Testis (tissue), 3 donors: ENCODE results near the gene AIRE. TPM values are rescaled to one million over a fixed set of nuclear protein-coding genes. Genes with fewer than 3 reads are reported as not detected.
A peak's percentile ranks its signal among the peaks of the same experiment; 100 is the strongest.

Experiments
- DNase-seq: peaks from one replicate; pipeline ENCODE4 v3.0.0-alpha.2; 2019
- H3K27ac ChIP-seq, 2 donors: fragments of 200-600 bp; sonication (generic); one replicate each; pipeline ENCODE4 v1.5.1; 2019
- H3K27me3 ChIP-seq: fragments of 200-600 bp; sonication (generic); one replicate; pipeline ENCODE4 v1.5.1; 2019
- H3K36me3 ChIP-seq: fragments of 200-600 bp; sonication (generic); one replicate; pipeline ENCODE4 v1.5.1; 2017; ENCODE audit warnings: low read depth; ENCODE audit errors: missing control alignments
- H3K4me1 ChIP-seq: fragments of 200-600 bp; sonication (generic); one replicate; pipeline ENCODE4 v1.5.1; 2019
- H3K4me3 ChIP-seq, 2 donors: fragments of 200-600 bp; sonication (generic); one replicate each; pipeline ENCODE4 v1.5.1; 2017 to 2019
- H3K9me3 ChIP-seq: fragments of 200-600 bp; sonication (generic); one replicate; pipeline ENCODE4 v1.5.1; 2017
- CTCF ChIP-seq, 3 experiments: fragments of 450-650 bp in 2 of 3; fragments of 200-600 bp in 1 of 3; sonication (generic) in 1 of 3; IDR thresholded peaks; one replicate each; pipeline ENCODE4 v1.5.1; 2016 to 2019; ENCODE audit warnings: antibody characterized with exemption in 3 of 3, mild to moderate bottlenecking in 2 of 3, moderate library complexity in 1 of 3
- POLR2A ChIP-seq: fragments of 450-650 bp; IDR thresholded peaks from one replicate; pipeline ENCODE4 v1.6.1; 2017; ENCODE audit warnings: antibody characterized with exemption, mild to moderate bottlenecking, moderate library complexity
- WGBS, 2 donors: methylation state at CpG; one replicate each; pipeline ENCODE4 v1.1.5; 2018; 5-methylcytosine and 5-hydroxymethylcytosine counted together
- intact Hi-C: fragments of 100-400 bp; cut with DNase I; formaldehyde crosslinking; loops from one replicate; pipeline ENCODE4 v1.15.1; 2023; ENCODE audit warnings: low total_unique reads
- polyA plus RNA-seq: library from polyadenylated mRNA; stranded (reverse); fragments of 350-450 nt; fragmentation: Illumina TruSeq; extraction: RNeasy Lipid Tissue Mini Kit (QIAGEN cat#74804); gene quantifications from one replicate; pipeline ENCODE4 v1.2.3, GENCODE V29; 2014; ENCODE audit warnings: low read depth, low replicate concordance; ENCODE audit not compliant: insufficient read depth
- total RNA-seq, 2 donors: library from RNA; depleted of rRNA; stranded (reverse); fragments of >200 nt; gene quantifications; one replicate each; pipeline ENCODE4 v1.2.3, GENCODE V29; 2016

The AIRE gene
- total and polyA plus RNA-seq, 3 donors from 2014 or later = 0.16 to 0.68 (median 0.55) TPM

GRCh38 chr21:44296916-44297315, 11.2 kb downstream of the AIRE start:
- Histone ChIP-seq H3K27me3 (no peaks in the 10 kb centered on the region), H3K4me3 (no peak overlapping the region), H3K27ac (no peak overlapping the region), H3K36me3 (no peaks in the 10 kb centered on the region), H3K4me1 (peaks cover 35% of the 10 kb centered on the region), H3K9me3 (no peaks in the 10 kb centered on the region)
- TF ChIP-seq CTCF (IDR thresholded peaks at IDR 0.05) = no peak
- TF ChIP-seq POLR2A = no peak
- DNase-seq = no peak
- intact Hi-C loops = no loop called here
- 79 to 82% methylated on average over 3 to 13 of the region's 13 CpGs for WGBS, 2 donors

GRCh38 chr21:44297525-44298290, 12.0 kb downstream of the AIRE start:
- no peak overlapping the region for H3K4me3 ChIP-seq
- no peaks in the 10 kb centered on the region for H3K36me3 ChIP-seq
- intact Hi-C loops = no loop called here
- no peaks in the 10 kb centered on the region for H3K9me3 ChIP-seq
- TF ChIP-seq CTCF (IDR thresholded peaks at IDR 0.05) = peak; percentile 67 to 88 (median 70)
- no peak for TF ChIP-seq POLR2A
- H3K4me1 ChIP-seq = peaks cover 37% of the 10 kb centered on the region
- H3K27ac ChIP-seq = no peak overlapping the region
- no peaks in the 10 kb centered on the region for H3K27me3 ChIP-seq
- WGBS, 2 donors = 48 to 49% methylated on average over 10 to 22 of the region's 22 CpGs
- peak; percentile 93 for DNase-seq

DNA sequence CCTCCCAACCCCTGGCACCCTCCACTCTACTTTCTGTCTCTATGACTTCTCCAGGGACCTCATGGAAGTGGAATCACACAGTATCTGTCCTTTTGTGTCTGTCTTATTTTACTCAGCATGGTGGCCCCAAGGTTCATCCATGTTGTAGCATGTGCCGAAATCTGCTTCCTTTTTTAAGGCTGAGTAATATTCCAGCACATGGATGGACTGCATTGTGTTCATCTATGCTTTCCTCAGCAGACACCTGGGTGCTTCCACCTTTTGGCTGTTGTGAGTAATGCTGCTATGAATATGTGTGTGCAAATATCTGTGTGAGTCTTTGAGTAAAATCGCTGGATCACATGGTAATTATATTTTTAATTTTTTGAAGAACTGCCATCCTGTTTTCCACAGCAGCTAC, 12.6 kb downstream of the AIRE start:
- TF ChIP-seq CTCF (IDR thresholded peaks at IDR 0.05) (peak in 1 of 3 experiments; percentile 23), POLR2A (no peak)
- no peak for DNase-seq
- WGBS, 2 donors = 84 to 87% methylated on average over 2 of the region's 2 CpGs
- peaks cover 42% of the 10 kb centered on the region for H3K4me1 ChIP-seq
- H3K27ac ChIP-seq = no peak overlapping the region
- no peaks in the 10 kb centered on the region for H3K27me3 ChIP-seq
- no peak overlapping the region for H3K4me3 ChIP-seq
- no peaks in the 10 kb centered on the region for H3K36me3 ChIP-seq
- intact Hi-C loops = no loop called here
- H3K9me3 ChIP-seq = no peaks in the 10 kb centered on the region

- DNase-seq = no peak
- intact Hi-C loops = no loop called here
- Histone ChIP-seq H3K4me1 (peaks cover 50% of the 10 kb centered on the region), H3K9me3 (no peaks in the 10 kb centered on the region), H3K27ac (peak overlapping the region; percentile 87 to 94), H3K4me3 (peak overlapping the region; percentile 77 to 78), H3K27me3 (no peaks in the 10 kb centered on the region), H3K36me3 (no peaks in the 10 kb centered on the region)
- TF ChIP-seq CTCF (IDR thresholded peaks at IDR 0.05) = no peak
- no peak for TF ChIP-seq POLR2A
- 20 to 23% methylated on average over 10 of the region's 10 CpGs for WGBS, 2 donors
Measured at GRCh38 chr21:44299085-44299457, 13.4 kb downstream of the AIRE start.
